DOHH2 (cell line): ENCODE measurements around the gene PPP1R14B.

Experiments
- CTCF ChIP-seq: fragments of 200-600 bp; sonication (generic); IDR thresholded peaks from one replicate; pipeline ENCODE4 v1.5.1; 2014; ENCODE audit warnings: antibody characterized with exemption, mild to moderate bottlenecking, low read depth, low read length; ENCODE audit not compliant: poor library complexity, severe bottlenecking
- EZH2phosphoT487 ChIP-seq: fragments of 200-600 bp; sonication (generic); IDR thresholded peaks from 2 replicates; pipeline ENCODE4 v1.6.1; 2017; ENCODE audit warnings: borderline replicate concordance, mild to moderate bottlenecking, antibody characterized with exemption, low read length, moderate library complexity, mixed read lengths

- TF ChIP-seq CTCF, result no peak
- TF ChIP-seq EZH2phosphoT487, result no peak
These were observed 17.5 kb downstream of the PPP1R14B start for GRCh38 chr11:64229090-64229743.
